Endothelial cell of hepatic sinusoid (primary cell): Measurements from ENCODE around the gene PKP1.

Experiments
- in situ Hi-C: cut with HindIII; loops from 2 replicates; pipeline ENCODE4 v1.10.0; 2017; ENCODE audit warnings: low sequenced_read_pairs

PKP1 gene

GRCh38 chr1:201324306-201324705 lies 41.0 kb downstream of the PKP1 start:
- in situ Hi-C loops, result no loop called here

DNA sequence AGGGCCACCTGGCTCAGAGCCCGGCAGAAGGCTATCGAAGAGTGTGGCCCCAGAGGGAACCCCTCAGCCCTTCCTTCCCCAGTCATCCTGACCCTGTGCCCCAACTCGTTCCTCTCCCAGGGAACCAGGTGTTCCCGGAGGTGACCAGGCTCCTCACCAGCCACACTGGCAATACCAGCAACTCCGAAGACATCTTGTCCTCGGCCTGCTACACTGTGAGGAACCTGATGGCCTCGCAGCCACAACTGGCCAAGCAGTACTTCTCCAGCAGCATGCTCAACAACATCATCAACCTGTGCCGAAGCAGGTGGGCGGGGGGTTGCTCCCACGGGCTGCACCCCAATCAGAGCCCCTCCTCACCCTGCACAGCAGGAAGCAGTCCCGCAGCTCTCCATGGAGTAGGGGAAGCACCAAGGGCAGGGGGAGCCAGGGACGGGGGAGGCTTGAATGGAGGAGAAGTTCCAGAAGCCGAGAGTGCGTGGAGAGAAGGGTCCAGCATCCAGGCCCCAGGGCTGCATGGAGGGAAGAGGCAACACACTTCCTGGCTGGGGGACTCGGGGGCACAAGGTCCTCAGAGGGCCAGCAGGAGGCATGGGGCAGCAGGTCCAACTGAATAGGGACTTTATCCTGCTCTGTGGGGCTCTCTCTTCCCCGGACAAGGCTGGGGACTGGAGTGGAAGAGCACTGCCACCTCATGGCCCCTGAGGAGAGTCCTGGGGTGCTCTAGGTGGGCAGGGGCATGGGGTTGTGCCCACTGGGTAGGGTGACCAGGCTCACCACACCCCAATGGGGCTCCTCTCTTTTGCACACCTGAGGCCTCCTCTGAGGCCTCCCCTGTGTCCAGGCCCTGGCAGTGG lies 41.7 kb downstream of the PKP1 start:
- in situ Hi-C loops, result no loop called here

DNA sequence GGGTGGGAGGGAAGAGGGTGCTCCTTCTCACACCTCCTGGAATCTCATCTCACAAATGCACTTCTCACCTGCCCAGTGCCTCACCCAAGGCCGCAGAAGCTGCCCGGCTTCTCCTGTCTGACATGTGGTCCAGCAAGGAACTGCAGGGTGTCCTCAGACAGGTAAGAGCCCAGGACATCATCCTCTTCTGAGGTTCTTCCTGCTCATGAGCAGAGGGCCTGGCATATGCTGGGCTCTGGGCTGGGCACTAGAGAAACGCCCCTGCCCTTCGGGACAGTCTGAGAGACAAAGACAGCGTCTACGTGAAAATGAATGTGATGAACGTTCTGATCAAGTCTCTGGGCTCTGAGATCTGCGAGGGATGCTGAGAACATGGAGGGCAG lies 42.4 kb downstream of the PKP1 start:
- in situ Hi-C loops, result no loop called here

GRCh38 chr1:201326710-201327109 lies 43.4 kb downstream of the PKP1 start:
- in situ Hi-C loops, result no loop called here

- in situ Hi-C loops, result no loop called here
Observed at GRCh38 chr1:201327687-201328240, 44.5 kb downstream of the PKP1 start.

DNA sequence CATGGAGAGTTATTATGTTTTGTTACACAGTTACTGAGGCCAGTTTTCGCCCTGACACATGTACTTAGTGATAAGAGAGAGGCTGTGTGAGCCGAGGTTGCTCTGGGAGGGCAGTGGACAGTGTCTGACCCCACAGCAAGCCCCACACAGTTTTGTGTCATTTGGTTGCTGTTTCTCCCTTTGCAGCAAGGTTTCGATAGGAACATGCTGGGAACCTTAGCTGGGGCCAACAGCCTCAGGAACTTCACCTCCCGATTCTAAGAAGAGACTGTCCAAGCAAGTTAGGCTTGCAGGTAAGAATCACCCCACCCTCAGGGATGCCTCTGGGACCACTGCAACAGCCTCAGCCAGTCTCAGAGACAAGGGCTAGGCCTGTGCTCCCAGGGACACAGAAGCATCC lies 45.3 kb downstream of the PKP1 start:
- in situ Hi-C loops, result no loop called here

DNA sequence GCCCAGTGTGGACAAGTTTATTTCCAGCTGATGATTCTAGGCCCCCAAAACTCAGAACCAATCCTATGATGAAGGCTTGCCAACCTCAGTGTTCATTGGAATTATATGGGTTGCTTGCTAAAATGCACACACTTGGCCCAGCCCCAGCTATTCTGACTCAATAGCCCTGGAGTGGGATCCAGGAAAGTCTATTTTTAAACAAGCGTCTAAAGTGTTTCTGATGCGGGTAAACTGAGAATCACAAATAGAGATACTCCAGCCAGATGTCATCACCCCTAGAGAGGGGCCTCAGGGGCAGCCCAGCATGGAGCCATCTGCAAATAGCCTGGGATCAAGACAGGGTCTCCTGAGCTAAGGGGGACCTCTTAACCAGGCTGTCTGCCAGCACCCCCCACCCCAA lies 46.0 kb downstream of the PKP1 start:
- in situ Hi-C loops, result no loop called here

DNA sequence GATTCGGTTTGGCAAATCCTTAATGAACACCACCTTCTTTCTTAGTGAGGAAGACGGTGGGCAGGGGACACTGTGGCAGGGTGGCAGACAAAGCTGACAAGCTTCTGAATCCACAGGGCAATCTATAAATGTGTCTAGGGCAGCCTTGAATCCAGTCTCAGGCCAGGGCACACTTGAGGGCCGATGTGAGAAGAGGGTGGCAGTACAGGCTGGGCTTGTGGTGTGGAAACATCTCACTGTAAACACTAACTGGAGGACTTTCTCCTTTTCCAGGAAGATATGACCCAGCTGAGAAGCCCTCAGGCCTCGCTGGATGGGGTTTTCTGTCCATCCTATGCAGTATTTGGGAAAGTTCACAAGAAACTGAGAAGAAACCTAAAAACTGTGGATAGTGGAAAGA lies 46.5 kb downstream of the PKP1 start:
- in situ Hi-C loops, result no loop called here

- in situ Hi-C loops, result no loop called here
Observed at GRCh38 chr1:201330541-201330940, 47.2 kb downstream of the PKP1 start.

GRCh38 chr1:201331166-201331565 lies 47.9 kb downstream of the PKP1 start:
- in situ Hi-C loops, result no loop called here

- in situ Hi-C loops, result no loop called here
Observed at GRCh38 chr1:201332021-201332420, 48.7 kb downstream of the PKP1 start.

DNA sequence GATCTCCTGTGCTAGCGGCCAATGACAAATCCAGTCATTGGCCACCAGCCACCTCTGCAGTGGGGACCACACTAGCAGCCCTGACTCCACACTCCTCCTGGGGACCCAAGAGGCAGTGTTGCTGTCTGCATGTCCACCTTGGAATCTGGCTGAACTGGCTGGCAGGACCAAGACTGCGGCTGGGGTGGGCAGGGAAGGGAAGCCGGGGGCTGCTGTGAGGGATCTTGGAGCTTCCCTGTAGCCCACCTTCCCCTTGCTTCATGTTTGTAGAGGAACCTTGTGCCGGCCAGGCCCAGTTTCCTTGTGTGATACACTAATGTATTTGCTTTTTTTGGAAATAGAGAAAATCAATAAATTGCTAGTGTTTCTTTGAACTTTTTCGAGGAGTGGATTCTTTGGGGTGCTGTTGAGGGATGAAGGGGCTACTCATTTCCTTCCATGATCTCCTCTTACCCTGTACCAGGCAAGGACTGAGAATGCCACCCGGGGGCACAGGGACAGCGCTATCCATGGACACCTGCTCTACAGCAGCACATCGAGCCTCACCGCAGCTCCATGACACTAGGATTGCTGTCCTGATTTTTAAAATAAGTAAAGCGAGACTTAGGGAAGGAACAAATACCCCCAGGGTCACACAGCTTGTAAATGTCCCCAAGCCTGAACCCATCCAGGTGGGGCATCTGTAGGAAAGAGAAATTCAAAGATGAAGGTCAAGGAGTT lies 49.5 kb downstream of the PKP1 start:
- in situ Hi-C loops, result no loop called here

DNA sequence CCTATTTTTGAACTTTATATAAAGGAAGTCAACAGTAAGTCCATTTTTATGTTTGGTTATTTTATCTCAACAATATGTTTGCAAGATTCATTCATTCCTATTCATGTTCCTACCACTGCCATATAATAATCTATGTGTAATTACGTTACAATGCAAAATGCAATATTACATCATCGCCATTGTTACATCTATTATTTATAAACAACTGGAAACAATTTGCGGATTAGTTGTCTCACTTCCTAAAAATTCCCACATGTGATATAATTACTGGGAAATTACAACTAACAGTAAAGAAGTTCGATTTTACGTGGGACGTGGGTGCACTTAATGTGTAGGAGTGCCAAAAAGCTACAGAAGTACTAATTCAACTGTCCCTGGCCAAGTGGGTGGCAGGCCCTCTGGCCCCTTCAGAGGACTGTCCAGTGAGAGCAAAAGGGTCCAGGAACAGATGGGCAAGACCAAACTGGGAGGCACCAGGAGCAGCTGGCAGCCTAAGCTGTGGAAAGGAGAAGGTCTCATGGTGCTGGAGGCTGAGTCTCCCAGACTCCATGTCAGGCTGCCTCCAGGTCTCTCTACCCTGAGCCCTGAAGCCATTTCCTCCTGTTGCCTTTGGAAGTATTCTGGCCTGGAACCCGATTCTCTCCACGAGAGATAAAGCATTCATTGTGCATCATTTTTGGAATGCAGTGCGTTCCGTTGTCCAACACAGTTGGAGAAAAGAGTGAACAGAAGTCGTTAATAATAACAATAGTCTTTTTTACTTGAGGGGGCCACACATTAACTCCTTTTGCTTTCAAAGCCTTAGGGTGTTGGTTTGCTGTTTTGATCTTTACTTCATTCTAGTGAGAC lies 51.2 kb downstream of the PKP1 start:
- in situ Hi-C loops, result no loop called here

GRCh38 chr1:201335174-201335870 lies 52.0 kb downstream of the PKP1 start:
- in situ Hi-C loops, result no loop called here

DNA sequence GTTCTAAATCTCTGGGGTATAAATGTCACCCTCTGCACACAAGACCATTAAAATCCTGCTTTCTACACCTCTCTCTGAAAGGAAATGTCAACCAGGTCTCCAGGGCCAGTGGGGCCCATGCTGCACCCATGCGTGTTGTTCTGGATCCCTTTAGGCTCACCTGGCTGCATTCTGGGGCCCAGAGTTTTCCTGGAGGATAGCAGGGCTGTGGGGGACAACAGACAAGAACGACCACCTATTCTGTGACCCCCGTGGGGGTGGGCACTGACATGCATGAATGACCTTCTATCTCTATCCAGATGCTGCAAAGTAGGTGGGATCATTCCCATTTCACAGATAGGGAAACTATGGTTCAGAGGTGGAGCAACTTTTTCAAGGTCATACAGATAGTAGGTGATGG lies 52.6 kb downstream of the PKP1 start:
- in situ Hi-C loops, result no loop called here

DNA sequence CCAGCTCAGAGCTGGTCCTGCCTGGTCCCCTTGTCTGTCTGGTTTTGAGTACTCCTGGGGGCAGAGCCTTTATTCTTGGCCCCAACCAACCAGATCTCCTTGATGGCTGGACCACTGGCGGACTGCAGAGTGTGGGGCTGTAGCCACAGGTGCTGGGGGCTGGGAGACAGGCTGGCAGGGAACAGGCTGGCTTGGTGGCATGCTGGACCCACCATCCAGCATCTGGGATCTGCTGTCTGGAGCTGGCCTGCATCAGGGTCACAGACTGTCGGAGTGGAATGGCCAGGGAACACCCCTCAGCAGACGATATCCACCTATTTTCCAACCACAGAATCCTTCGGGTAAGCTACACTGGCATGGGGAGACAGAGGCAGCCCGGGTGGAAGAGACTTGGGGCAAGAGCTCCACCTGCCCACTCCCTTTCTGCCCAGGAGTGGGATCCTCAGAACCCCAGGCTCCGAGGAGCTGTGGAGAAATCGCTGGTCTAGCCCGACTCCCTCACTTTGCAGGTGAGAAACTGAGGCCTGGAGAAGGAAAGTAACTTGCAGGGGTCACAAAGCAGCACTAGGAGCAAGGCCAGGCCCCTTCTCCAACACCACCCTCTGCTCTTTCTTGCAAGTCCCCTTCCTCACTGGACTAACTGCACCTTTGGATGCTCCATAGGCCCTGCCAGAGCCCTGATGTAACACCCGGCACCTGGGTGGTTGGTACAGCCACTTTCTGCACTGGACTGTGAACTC lies 53.6 kb downstream of the PKP1 start:
- in situ Hi-C loops, result no loop called here

DNA sequence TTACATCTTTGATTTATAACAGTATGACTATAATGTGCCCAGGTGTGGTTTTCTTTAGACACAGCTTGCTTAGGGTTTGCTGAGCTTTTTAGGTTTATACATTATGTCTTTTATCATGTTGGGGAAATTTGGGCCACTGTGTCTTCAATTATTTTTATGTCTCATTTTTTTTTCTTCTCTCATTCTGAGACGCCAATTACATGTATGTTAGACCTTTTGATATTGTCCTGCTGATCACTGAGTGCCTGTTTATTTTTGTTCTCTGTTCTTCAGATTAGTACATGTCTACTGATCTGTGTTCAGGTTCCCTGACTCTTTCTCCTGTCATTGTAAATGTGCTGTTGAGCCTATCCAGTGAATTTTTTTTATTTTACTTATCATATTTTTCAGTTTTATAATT lies 58.1 kb downstream of the PKP1 start:
- in situ Hi-C loops, result no loop called here

DNA sequence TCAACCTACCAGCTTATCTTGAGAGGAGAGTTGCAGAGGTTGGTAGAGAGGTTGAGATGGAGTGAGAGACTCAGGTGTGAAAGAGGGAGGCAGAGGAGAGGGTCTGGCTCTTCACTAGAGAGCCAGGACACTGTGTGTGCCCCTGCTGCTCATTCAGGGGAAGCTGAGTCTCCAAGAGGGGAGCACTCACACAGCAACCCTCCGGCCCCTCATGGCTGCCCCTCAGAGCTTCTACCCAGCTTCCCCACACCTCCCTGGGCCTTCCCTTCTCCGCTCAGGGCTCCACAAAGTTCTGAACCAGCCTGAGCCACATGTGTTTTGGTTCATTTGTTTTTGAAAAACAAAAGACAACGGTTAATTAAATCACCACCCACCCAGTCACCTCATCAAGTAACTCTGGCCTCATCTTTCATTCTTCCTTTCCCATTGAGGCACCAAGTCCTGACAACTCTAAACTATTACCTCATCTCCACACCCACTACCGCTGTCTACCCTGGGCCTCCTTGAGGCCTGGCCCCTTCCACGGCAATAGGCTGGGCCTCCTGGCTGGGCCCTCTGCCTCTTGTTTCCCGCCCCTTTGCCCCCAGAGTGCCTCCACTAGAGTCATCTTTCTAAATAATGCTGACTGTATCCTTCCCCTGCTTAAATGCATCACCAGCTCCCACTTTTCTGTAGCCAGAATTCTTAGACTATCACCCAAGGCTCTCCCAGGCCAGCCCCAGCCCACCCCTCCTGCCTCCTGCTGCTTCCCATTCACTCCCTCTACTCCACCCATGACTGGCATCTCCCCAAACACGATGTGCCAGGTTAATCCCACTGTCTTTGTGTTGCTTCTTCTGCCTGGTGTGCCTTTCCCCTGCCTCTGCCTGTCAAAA lies 61.1 kb downstream of the PKP1 start:
- in situ Hi-C loops, result loop anchor here (5.0 kb wide), 1 partner anchor 42 kb away; no protein-coding TSS in a partner anchor

GRCh38 chr1:201345081-201345355 lies 61.7 kb downstream of the PKP1 start:
- in situ Hi-C loops, result loop anchor here (5.0 kb wide), 1 partner anchor 43 kb away; no protein-coding TSS in a partner anchor
